T1000 (cell line): ENCODE results near the gene KRTAP10-5.
"Not testable (repeated sequence)": the region's sequence is repeated elsewhere in the genome, so short reads cannot be mapped to it uniquely, and the experiment has no call there.

Source experiments
- DNase-seq: peaks from one replicate; lab custom pipeline; 2025; ENCODE audit warnings: mixed read lengths; lab: John Stamatoyannopoulos, UW

KRTAP10-5 gene

DNA sequence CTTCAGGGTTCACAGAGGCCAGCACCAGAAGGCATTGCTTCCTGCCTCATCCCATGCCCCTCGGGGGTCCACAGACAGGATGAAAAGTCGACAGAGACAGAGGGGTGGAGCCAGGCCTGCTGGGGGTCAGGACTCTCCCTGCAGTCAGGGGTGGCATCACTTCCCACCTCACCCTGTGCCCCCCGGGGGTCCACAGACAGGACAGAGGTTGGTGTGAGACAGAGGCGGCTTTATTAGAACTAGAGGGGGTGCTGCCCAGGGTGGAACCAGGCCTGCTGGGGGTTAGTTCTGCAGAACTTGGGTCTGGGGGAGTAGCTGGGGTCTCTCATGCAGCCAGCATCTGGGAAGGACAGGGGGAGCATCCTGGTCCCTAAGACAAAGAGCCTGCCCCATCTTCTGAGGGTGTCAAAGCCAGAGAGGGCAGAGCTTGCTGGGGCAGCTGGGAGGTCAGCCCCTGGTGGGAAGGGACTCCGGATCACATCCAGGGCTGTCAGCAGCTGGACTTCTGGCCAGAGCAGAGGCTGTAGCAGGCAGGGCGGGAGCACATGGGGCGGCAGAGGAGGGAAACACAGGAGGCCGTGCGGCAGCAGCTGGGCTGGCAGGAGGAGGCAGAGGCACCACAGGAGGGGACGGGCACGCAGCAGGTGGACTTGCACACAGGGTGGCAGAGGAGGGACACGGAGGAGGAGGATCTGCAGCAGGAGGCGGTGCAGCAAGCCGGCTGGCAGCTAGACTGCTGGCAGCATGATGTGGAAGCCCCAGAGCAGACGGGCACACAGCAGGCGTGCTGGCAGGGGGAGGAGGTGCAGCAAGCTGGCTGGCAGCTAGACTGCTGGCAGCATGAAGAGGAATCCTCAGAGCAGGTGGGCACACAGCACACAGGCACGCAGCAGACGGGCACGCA lies 10.7 kb upstream of the KRTAP10-5 start:
- not testable (repeated sequence) for DNase-seq

DNA sequence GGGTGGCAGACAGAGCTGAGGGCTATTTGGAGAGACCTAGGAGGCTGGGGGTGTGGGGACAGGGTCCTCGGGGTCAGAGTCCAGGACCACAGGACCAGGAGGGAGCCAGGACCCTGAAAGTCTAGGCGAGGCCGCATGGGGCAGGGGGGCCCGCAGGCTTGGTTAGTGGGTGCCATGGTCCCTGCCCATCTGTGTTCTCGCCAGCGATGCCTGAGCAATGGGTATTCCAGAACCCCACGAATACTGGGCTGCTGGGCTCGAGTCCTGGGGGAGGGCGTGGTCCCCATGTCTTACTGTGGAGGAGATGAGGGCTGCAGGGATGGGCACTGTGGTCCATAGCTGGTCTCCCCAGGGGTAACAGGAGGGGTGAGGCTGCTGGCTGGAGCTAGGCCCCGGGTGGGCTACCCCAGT lies 9.9 kb upstream of the KRTAP10-5 start:
- DNase-seq, result no peak

DNA sequence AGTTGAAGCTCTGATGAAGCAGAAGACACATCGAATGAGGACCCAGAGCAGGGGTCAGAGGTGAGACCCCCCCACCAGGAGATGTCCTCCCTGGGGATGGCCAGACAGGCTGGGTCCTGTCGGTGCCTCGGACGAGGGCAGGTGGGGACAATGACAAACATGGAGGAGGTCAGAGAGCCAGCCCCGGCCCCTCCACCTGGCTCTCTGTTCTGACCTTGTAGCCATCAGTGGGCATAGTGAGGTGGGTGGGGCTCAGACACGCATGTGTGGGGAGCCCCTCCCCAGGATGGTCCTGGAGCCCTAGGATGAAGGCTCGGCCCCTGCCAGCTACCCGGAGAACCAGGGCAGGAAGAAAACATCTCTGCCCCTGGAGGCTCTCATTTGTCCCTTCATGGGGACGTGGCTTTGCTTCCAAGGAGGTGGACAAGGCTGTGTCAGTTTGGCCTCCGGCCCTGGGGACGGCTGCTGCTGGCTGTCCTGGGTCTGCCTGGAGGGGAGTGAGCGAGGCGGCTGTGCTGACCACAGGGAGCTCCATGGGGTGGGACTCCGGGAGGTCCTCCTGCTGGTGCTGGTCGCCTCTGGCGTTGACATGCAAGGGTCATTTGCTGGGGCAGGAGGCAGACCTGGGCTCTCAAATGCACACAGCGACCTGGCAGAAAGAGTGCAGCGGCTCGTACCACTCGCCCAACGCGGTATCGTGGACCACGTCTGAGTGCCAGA lies 9.3 kb upstream of the KRTAP10-5 start:
- no peak for DNase-seq

DNA sequence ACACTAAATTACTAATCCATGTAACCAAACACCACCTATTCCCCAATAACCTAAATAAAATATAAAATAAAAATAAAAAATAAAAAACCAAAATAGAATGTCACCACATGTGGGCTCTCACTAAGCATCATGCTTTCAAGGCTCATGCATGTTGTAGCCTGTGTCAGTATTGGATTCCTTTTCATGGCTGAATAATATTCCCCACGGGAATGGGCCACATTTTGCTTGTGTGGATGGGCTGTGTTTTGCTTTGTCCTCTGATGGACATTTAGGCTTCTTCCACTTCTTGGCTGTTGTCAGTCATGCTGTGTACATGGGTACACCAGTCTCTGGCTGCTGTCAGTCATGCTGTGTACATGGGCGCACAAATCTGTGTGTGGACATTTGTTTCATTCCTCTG lies 8.7 kb upstream of the KRTAP10-5 start:
- no peak for DNase-seq

DNA sequence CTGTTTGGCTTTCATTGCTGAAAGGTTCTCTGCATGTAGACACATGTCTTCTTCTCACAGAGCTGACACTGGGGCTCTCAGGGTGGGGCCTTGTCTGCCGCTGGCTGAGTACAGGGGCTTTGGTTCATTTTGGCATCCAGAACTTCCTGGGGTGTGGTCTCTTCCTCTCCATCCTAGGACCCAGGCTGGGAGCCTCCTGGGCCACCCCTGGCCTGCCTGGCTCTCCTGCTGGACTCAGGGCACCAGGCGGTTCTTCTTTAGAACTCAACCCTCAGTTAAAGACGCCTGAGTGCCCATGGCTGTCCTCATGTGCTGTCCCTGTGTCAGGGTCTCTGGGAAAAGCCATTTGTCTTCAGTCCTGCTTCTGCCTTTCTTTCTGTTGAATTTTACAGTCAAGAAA lies 5.5 kb upstream of the KRTAP10-5 start:
- no peak for DNase-seq

DNA sequence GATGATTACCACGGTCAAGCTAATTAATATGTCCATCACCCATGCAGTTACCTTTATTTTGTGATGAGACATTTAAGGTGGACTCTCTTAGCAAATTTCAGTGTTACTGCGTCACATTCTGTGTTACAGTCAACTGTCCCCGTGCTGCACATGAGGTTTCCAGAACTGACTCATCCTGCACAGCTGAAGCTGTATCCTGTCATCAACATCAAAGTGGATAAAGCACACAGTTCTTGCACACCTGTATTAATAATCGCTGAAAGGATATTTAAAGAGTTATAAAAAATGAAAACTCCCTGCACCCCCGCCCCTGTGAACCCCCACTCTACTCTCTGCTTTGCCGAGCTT lies 3.4 kb upstream of the KRTAP10-5 start:
- no peak for DNase-seq

DNA sequence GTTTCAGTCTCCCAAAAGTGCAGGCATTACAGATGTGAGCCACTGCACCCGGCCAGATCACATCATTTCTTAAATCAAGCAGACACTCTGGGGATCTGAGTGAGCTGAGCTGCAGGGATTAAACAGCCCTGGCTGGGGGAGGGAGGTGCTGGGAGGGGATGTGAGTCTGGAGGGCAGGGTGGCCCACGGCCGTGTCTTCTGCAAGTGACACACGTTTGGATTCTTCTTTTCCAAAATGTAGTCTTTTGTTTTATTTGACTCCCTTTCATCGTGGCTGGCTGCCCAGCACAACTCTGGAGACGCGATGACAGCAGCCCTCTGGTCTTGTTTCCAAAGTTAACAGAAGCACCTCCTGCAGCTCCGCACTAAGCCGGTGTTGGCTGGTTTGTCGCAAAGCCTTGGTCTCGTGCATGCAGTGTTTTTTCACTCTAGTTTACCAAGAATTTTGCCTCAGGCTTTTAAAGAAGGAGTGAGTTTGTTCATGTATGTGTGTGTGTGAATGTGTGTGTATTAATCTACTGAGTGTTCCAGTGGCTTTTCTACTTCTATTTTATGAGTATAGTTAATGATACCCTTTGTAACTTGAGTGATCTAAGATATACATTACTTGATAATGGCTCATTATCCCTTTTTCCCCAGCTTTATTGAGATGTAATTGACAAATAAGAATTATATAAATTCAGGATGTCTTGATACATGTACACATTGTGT lies 2.8 kb upstream of the KRTAP10-5 start:
- no peak for DNase-seq

DNA sequence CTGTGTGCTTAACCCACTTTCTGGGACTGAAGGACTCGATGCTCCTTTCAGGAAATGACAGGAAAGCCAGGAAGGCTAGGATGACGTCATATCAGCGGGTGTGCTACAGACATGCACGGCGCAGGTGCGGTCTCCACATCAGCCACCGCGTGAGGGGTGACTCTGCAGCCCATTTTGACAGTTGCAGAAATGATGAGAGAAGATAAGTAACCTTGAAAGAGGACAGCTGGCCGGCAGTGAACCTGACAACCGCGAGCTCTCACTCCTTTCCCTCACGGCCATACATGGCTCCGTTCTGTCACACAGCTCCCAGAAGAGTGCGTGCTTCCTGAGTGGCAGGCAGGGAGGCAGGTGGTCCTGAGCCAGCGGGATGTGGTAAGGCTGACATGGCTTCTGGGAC lies 1.7 kb upstream of the KRTAP10-5 start:
- no peak for DNase-seq

DNA sequence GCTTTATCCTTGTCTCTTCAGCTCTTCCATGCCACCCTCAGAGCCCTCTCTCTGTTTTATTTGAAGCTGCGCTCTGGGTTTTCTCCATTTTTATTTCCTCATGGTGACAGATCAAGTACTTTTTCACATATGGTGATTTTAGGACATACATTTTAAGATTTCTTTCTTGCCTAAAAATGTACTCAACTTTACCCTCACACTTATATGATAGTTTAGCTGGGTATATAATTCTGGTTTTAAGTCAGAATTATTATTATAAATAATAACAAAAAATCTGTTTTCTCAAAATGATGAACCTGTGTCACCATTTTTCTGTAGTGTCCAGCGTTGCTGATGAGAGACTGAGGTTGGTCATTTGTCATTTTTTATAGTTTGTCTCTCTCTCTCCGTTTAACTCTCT lies 754 bp upstream of the KRTAP10-5 start:
- DNase-seq, result no peak

DNA sequence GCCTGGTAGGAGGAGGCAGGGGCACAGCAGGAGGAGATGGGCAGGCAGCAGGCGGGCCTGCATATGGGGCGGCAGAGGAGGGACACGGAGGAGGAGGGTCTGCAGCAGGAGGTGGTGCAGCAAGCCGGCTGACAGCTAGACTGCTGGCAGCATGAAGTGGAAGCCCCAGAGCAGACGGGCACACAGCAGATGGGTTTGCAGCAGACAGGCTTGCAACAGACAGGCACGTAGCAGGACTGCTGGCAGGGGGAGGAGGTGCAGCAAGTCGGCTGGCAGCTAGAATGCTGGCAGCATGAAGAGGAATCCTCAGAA lies 615 bp downstream of the KRTAP10-5 start:
- no peak for DNase-seq

DNA sequence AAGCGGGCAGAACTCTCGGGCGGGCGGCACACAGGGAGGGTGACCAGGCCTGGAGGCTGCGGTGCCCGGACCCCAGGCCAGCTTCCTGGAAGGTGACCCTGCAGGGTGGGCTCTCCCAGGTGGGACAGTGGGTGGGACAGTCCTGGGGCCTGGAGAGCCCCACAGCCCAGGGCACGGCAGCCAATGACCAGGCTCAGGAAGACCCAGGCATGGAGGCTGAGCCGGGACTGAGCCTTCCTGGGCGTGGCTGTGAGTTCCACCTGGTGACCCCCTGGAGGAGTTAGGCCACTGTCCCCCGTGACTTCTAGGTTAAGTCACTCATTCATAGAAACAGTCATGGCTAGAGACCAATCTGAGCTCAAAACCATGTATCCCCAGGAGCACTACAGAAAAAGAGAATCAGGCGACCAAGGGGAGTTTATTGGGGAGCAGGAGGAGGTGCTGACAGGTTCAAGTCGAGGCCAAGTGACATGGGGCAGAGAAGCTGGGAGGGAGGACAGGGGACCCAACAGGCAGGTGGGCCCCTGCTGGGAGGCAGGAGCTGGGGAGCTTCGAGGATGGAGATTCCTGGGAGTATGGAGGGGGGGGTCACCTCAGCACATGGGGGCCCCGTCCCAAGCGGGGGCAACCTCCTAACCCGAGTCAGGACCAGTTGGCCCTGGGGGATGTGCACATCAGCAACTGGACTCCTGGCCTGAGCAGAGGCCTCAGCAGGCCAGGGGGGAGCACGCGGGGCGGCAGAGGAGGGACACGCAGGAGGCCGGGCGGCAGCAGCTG lies 1.2 kb downstream of the KRTAP10-5 start:
- DNase-seq, result no peak

DNA sequence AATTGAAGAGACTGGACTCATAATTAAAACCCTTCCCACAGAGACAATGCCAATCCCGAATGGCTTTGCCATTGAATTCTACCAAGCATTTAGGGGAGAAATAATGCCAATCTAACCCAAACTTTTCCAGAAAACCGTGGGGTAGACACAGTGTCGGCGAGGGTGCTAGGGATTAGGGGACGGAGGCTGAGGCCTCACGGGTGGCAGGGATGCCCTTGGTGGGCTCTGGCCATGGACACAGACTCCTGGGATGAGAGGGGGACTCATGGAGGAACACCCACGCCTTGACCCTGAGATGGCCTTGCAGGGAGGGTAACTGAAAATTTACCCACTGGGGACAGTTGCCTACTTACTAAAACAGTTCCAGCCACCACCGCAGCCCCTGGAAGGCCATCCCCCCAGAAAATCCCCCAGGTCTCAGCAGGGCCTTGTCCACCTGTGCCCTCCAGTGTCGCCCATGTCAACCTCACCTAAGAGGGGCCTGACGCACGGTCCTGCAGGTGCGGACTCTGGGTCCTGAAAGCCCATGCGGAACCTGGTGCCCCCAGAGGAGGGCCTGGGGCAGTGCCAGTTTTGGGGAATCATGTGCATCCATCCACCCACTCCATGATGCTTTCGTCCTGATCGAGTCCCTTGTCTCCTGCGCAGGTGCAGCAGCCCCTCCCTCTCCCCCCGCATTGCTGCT lies 1.9 kb downstream of the KRTAP10-5 start:
- DNase-seq, result no peak

DNA sequence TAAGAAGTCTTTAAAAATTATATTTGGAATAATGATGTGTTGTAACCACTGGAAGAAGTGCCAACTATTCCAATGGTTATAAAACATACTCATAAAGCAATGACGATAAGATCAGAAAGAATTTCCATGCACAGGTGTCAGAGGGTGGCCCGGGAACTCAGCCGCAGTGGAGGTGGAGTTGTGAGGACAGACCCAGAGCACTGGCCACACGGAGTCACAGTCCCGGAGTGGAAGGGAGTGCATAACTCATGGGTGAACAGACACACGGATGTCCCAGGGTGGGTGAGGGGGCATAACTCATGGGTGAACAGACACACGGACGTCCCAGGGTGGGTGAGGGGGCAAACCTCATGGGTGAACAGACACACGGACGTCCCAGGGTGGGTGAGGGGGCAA lies 4.4 kb downstream of the KRTAP10-5 start:
- no peak for DNase-seq

DNA sequence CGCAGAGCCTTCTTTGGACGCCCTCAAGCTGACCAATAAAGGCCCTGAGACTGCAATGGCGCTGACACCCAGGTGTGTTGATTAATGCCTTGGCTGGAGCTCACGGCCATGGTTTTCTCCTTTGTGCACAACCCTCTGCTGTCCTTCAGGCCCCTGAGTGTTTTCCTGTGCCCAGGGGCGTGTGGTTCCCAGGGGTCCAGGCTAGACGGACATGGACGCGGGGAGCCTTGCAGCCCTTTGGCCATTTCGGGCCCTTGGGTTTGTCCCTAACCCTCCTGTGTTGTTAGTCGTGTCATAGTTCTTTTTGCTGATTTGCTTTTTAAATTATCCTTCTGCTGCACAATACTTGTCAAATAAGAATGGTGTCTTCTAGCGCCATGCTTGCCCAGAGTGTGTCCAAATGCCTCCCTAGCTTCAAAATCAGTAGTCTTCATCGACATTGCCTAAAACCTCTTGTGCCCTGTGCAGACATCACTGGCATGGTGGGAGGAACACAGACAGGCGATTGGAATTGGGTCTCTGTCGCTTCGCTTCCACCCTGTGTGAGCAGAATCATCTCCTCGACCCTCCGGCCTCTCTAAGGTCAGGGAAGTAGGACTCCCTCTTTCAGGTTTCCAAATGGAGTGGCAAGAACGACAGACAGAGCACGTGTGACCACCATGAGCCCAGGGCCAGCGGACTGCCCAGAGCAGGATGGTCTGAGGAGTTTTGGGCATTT lies 4.9 kb downstream of the KRTAP10-5 start:
- no peak for DNase-seq

DNA sequence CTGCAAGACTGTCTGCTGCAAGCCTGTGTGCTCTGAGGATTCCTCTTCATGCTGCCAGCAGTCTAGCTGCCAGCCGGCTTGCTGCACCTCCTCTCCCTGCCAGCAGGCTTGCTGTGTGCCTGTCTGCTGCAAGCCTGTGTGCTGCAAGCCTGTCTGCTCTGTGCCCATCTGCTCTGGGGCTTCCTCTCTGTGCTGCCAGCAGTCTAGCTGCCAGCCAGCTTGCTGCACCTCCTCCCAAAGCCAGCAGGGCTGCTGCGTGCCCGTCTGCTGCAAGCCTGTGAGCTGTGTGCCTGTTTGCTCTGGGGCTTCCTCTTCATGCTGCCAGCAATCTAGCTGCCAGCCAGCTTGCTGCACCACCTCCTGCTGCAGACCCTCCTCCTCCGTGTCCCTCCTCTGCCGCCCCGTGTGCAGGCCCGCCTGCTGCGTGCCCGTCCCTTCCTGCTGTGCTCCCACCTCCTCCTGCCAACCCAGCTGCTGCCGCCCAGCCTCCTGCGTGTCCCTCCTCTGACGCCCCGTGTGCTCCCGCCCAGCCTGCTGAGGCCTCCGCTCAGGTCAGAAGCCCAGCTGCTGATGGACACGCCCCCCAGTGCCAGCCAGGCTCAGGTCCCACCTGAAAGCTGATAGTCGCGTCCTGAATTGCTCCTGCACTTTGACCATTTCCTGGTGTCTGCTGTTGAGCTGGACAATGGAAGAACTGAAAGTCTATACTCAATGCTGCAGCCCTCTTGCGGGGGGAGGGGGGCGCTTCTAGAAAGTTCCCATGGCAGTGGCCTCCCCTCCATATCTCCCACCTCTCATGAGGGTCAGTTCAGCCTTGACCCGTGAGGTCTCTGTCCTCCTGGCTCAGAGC lies 5.7 kb downstream of the KRTAP10-5 start:
- no peak for DNase-seq

DNA sequence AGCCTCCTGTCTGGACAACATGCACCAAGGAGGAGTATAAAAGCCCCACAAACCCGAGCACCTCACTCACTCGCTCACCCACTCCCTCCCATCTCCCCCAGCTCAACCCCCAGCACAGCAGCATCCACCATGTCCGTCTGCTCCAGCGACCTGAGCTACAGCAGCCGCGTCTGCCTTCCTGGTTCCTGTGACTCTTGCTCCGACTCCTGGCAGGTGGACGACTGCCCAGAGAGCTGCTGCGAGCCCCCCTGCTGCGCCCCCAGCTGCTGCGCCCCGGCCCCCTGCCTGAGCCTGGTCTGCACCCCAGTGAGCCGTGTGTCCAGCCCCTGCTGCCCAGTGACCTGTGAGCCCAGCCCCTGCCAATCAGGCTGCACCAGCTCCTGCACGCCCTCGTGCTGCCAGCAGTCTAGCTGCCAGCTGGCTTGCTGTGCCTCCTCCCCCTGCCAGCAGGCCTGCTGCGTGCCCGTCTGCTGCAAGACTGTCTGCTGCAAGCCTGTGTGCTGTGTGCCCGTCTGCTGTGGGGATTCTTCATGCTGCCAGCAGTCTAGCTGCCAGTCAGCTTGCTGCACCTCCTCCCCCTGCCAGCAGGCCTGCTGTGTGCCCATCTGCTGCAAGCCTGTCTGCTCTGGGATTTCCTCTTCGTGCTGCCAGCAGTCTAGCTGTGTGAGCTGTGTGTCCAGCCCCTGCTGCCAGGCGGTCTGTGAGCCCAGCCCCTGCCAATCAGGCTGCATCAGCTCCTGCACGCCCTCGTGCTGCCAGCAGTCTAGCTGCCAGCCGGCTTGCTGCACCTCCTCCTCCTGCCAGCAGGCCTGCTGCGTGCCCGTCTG lies 6.6 kb downstream of the KRTAP10-5 start, which contains the start of gene KRTAP10-4:
Gene KRTAP10-4, plus strand, starts transcription at position 100 of the 827 bp plus-strand sequence. Its CDS starts 30 bp downstream, at position 130.
- not testable (repeated sequence) for DNase-seq

DNA sequence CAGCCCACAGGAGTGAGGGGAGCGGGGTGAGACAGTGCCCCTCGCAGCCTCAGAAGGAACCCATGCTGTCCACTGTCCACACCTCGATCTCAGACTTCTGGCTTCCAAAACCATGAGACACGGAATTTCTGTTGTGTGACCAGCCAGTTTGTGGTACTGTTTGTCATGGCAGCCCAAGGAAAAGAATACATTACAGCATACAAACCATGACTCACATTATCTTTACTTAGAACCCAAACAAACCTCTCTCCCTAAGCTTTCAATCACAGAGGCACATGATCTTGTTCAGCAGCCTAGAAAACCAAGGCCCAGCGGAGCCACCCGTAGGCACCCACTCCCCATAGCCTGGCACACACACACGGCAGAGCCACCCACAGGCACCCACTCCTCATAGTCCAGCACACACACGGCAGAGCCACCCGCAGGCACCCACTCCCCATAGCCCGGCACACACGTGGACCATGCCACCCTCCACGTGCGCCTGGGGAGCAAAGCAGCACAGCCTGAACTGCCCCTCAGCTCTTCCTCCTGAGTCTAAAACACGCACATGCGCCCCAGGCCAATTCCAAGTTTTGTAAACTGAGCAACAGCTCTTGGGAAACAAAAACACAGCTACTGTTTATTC lies 7.3 kb downstream of the KRTAP10-5 start:
- no peak for DNase-seq
